ENCODE measurements around the gene PLCH1.
A peak's percentile ranks its signal among the peaks of the same experiment; 100 is the strongest.

Gene PLCH1

GRCh38 chr3:155377847-155378246 lies 367.0 kb downstream of the PLCH1 start:
- no peak for DNase-seq (ENCODE audit: low read depth)

GRCh38 chr3:155377071-155377470 lies 367.8 kb downstream of the PLCH1 start:
- no peak for DNase-seq (ENCODE audit: low read depth)

GRCh38 chr3:155372281-155372680 lies 372.6 kb downstream of the PLCH1 start:
- no peak for DNase-seq (ENCODE audit: low read depth)

- DNase-seq (ENCODE audit: low read depth) = no peak
These were observed 373.9 kb downstream of the PLCH1 start for GRCh38 chr3:155370764-155371503.

GRCh38 chr3:155370198-155370597 lies 374.7 kb downstream of the PLCH1 start:
- no peak for DNase-seq (ENCODE audit: low read depth)

- no peak for DNase-seq (ENCODE audit: low read depth)
These were observed 375.1 kb downstream of the PLCH1 start for GRCh38 chr3:155369735-155370134.

- DNase-seq (ENCODE audit: low read depth) = no peak
These were observed 375.6 kb downstream of the PLCH1 start for GRCh38 chr3:155369244-155369643.

- no peak for DNase-seq (ENCODE audit: low read depth)
These were observed 376.1 kb downstream of the PLCH1 start for GRCh38 chr3:155368786-155369185.

GRCh38 chr3:155367506-155367905 lies 377.4 kb downstream of the PLCH1 start:
- DNase-seq (ENCODE audit: low read depth) = no peak

- no peak for DNase-seq (ENCODE audit: low read depth)
These were observed 379.6 kb downstream of the PLCH1 start for GRCh38 chr3:155365178-155365783.

GRCh38 chr3:155364492-155364891 lies 380.4 kb downstream of the PLCH1 start:
- DNase-seq (ENCODE audit: low read depth) = no peak

GRCh38 chr3:155363690-155364070 lies 381.2 kb downstream of the PLCH1 start:
- no peak for DNase-seq (ENCODE audit: low read depth)

- no peak for DNase-seq (ENCODE audit: low read depth)
These were observed 381.8 kb downstream of the PLCH1 start for GRCh38 chr3:155362808-155363689.

GRCh38 chr3:155360281-155360680 lies 384.6 kb downstream of the PLCH1 start:
- DNase-seq (ENCODE audit: low read depth) = no peak

- peak; percentile 2 for DNase-seq (ENCODE audit: low read depth)
These were observed 388.1 kb downstream of the PLCH1 start for GRCh38 chr3:155356594-155357370.

GRCh38 chr3:155354658-155355057 lies 390.2 kb downstream of the PLCH1 start:
- DNase-seq (ENCODE audit: low read depth) = no peak

- DNase-seq (ENCODE audit: low read depth) = peak; percentile 22
These were observed 391.9 kb downstream of the PLCH1 start for GRCh38 chr3:155352900-155353490.

GRCh38 chr3:155350571-155350970 lies 394.3 kb downstream of the PLCH1 start:
- no peak for DNase-seq (ENCODE audit: low read depth)

GRCh38 chr3:155347901-155348300 lies 397.0 kb downstream of the PLCH1 start:
- DNase-seq (ENCODE audit: low read depth) = no peak

- DNase-seq (ENCODE audit: low read depth) = no peak
These were observed 402.5 kb downstream of the PLCH1 start for GRCh38 chr3:155342344-155342743.

- peak; percentile 6 for DNase-seq (ENCODE audit: low read depth)
These were observed 405.8 kb downstream of the PLCH1 start for GRCh38 chr3:155339052-155339451.
